Measurements from ENCODE around the gene C12orf56.

C12orf56 gene

DNA sequence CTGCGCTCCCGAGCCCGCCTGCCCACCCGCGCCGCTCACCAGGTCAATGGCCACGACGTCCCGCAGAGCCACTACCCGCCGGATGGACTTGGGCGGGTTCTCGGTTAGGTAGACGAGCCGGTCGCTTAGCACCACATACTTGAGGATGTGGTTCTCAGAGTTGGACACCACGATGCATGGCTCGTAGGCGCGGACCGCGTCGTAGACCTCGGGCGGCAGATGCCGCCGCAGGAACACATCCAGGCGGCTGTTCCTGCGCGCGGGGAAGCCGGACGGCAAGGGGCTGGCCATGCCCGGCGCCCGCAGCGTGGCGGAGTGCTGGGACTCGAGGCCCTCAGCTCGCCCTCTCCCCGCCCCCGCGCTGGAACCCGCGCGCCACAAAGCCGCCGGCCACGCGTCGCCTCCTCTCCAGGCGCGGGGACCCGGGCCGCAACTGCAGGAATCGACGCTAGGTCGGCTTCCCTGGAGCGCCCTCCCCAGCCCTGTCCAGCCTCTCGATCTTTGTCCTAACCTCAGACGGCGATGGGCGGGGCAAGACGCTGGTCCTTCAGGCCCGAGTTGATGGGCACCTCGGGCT lies at the start of gene C12orf56:
C12orf56 (minus strand) TSS at position 484 of the 577 bp plus-strand sequence; CDS start at position 291, 193 bp downstream.
- peak; percentile 81 for DNase-seq

DNA sequence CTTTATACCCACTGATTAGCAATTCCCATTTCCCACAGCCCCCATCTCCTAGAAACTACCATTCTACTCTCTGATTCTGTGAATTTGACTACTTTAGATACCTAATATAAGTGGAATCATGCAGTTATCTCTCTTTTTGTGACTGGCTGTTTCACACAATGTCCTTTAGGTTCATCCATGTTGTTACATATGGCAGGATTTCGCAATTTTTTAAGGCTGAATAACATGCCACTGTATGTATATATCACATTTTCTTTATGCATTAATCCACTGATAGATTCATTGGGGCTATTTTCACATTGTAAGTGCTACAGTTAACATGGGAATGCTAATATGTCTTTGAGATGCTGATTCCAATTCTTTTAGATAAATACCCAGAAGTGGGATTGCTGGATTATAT lies 49.5 kb upstream of the C12orf56 start:
- no peak for DNase-seq

DNA sequence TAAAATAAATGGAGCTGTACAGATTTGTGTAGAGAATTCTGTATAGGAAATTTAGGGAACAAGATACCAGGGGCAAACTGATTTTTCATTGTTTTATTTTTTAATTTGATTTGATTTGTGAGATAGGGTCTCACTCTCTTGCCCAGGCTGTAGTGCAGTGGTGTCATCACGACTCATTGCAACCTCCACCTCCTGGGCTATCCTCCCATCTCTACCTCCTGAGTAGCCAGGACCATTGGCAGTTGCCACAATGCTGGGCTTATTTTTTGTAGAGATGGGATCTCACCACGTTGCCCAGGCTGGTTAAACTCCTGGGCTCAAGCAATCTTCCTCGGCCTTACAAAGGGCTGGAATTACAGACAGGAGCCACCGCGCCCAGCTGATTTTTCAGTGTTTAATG lies 43.4 kb upstream of the C12orf56 start:
- no peak for DNase-seq

DNA sequence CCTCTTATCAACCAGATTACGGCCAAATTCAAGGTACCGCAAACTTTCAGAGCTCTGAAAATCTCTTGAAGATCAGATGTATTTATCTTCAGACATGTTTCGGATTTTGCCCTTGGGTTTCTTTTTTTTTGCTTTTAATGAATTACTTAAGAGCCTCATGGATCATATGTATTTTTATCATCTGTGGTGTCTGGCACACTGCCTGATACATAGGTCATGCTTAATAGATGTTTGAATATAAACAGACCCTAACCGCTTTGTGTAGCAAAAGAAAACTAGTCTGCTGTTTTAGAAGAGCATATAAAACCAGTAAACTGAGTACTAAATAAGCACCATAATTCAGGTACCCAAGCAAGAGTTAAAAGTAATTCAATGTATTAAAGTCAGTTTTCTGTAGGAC lies 41.2 kb upstream of the C12orf56 start:
- no peak for DNase-seq

- DNase-seq: no peak
These were observed 40.3 kb upstream of the C12orf56 start for GRCh38 chr12:64430886-64431285.

DNA sequence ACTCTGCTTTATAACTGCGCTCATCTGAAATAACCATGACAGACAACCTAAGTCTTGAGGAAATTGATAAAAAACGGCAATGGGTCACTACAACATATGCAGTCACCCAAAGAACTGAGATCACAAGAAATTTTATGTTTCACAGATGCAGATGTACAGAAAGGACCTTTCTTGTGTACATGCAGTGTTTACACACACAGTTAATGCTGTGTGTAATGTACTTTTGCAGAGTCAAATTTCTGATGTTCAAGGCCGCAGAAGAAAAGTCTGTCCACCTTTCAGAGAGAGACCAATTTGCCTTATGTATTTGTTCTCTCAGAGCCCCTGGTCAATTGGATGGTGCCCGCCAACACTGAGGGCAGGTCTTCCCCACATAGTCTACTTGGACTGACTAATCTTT lies 38.4 kb upstream of the C12orf56 start:
- DNase-seq: no peak

- no peak for DNase-seq
These were observed 37.4 kb upstream of the C12orf56 start for GRCh38 chr12:64427988-64428387.

- no peak for DNase-seq
These were observed 29.1 kb upstream of the C12orf56 start for GRCh38 chr12:64419696-64420095.

GRCh38 chr12:64418209-64418608 lies 27.7 kb upstream of the C12orf56 start:
- DNase-seq: no peak

GRCh38 chr12:64413884-64414283 lies 23.3 kb upstream of the C12orf56 start:
- DNase-seq: no peak

GRCh38 chr12:64412459-64412858 lies 21.9 kb upstream of the C12orf56 start:
- no peak for DNase-seq

GRCh38 chr12:64411427-64411826 lies 20.9 kb upstream of the C12orf56 start:
- no peak for DNase-seq

DNA sequence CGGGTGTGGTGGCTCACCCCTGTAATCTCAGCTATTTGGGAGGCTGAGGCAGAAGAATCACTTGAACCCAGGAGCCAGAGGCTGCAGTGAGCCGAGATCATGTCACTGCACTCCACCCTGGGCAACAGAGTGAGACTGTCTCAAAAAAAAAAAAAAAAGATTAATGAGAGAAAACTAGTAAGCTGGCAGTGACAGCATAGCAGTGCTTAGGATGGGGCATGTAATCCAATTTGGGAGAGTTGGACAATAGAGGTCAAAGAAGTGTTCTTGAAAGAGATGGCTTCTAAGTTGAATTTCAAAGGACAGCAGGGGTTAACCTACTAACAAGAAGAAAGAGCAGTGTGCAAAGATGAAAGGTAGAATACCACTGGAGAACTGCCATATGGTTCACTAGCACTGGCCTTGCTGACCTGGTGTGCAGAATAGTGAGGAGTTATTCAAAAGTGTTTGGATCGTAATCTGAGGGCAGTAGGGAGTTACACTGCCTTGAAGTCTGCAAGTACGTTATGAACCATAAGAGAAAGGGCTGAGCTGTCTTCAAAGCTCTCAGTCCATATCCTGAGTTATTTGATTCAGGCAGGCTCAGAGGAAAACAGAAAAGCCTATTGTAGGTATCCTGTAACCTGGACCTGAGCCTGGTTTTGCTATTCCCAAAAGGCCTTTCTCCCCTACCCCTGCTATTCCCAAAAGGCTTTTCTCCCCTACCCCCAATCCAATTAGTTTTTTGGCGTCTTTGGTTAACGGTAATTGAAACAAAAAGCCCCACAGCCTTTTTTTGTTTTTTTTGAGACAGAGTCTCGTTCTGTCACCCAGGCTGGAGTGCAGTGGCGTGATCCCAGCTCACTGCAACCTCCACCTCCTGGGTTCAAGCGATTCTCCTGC lies 17.0 kb upstream of the C12orf56 start:
- DNase-seq: no peak

DNA sequence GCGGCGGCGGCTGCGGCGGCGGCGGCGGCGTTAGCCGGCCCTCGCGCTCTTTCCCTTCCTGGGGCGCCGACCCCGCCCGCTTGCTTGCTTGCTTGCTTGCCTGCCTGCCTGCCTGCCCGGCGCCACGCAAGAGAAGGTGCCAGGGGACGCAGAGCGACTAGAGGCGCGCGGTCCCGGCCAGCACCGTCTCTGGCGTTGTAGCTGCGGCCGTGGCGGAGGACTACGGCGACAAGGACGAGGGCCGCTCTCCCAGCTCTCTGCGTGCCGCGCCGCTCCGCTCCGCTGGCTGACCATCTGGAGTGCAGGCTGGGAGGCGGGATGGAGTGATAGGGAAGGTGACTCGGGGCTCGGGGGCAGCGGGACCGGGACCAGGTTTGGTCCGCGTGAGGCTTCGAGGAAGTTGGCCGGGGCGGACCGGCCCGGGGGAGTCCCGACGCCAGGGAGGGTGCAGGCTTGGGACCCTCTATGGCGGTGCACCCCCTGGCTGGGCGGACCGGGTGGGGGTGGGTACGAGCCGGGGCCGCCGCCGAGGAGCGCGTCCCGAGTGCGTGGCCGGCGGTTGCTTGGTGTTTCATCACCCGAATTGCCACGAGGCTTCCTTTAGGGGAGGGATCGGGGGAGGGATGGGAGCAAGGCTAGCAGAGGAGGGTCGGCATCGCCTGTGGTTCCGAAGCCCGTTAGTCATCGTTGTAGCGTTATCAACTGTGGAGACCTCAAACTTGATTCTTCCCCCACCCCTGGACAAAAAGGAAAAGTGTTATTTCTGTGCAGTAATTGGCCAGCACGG lies 14.1 kb upstream of the C12orf56 start:
- peak; percentile 82 for DNase-seq

DNA sequence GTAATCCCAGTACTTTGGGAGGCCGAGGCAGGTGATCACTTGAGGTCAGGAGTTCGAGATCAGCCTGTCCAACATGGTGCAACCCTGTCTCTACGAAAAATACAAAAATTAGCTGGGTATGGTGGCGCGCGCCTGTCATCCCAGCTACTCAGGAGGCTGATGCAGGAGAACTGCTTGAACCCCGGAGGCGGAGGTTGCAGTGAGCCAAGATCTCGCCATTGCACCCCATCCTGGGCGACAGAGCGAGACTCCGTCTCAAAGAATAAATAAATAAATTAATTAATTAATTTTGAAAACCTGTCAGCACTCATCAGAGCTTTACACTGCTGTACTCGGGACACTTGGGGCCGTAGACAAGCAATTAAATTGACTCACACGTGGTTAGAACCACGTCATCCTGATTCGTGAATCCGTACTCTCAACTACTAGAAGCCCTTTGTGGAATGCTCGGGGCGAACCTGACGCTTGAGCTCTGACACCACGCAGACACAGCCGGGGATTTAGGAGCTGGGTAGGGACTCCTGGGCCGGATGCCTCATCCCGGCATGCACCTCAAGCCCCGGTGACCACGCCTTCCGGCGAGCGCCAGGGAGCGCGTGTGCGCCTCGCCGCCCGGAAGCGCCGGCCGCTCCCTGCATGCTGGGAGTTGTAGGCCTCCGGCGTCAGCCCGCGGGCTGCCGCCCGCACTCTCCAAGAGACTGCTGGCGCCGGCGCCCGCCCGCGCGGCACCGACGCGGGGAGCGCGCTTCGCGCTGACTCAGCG lies 13.3 kb upstream of the C12orf56 start, which contains the start of gene XPOT:
XPOT (plus strand) TSS at position 686 of the 763 bp plus-strand sequence. CDS start 5,644 bp downstream, outside the sequence.
- peak; percentile 97 for DNase-seq

DNA sequence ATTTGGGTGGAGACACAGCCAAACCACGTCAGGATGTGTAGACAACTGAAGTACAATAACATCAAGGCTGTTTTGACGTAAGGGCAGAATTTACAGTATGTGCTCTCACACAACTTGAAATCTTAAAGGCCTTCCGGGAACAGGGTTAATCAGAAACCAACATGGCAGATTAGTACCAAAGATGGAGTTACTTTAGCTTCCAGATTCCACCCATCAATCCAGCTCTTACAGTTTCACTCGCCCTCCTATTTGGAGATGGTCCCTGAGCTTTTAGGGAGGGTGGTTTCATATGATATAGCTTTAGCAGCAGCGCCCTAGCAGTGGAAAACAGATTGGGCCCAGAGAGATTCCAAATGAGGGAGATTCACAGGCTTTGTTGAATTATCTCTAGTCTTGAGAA lies 11.6 kb upstream of the C12orf56 start:
- DNase-seq: no peak

DNA sequence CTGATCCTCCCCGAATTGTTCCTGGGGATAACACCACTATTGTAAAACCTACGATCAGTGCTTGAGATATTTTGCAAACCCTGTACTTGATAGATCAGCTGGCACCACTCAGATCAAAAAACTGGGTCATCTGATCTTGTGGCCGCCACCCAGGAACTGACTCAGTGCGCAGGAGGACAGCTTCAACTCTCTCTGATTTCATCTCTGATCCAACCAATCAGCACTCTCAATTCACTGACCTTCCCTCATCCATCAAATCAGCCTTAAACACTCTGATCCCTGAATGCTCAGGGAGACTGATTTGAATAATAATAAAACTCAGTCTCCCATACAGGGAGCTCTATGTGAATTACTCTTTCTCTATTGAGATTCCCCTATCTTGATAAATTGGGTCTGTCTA lies 9.5 kb upstream of the C12orf56 start:
- DNase-seq: no peak

DNA sequence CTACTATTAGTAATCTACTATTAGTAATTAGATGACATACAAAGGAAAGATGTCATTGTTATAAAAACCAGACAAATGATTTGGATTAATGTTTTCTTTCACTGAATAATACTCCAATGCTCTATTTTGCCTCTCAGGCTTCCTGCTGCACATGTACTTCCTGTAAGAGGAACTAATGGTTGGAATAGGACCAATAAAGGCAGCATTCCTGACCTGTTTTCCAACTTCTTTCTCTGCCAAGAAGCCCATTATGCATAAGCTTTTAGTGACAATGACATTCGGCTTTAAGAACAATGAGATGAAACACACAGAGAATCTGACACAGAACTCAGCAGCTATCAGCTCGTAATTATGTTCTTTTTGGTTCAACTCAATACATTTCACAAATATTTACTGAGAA lies 5.2 kb upstream of the C12orf56 start:
- no peak for DNase-seq

GRCh38 chr12:64392221-64392620 lies 1.7 kb upstream of the C12orf56 start:
- DNase-seq: peak; percentile 44

DNA sequence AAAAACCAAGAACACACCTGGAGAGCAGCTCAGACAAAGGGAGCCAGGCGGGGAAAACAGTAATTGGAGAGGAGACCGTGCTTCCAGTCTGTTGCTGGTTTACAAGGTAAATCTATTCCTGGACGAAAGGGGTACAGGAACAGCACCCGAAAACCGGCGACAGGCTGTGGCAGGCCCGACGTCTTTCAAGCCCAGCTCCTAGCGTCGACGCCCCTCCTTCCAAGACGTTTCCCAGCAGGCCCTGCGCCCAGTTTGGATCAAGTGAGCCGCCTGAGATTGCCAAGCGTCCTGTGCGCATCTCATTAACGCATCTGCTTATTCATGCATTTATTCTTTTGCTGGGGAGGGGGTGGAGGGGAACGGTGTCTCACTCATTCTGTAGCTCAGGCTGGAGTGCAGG lies 1.4 kb downstream of the C12orf56 start:
- peak; percentile 30 for DNase-seq

- peak; percentile 24 for DNase-seq
These were observed 3.3 kb downstream of the C12orf56 start for GRCh38 chr12:64387197-64387816.

- no peak for DNase-seq
These were observed 5.1 kb downstream of the C12orf56 start for GRCh38 chr12:64385468-64385867.

Data from eye (tissue), 1 donor.